HG02763 (cell line): ENCODE data around the gene GABPB2.

Experiments used
- ATAC-seq: cut with Tn5 transposase; IDR thresholded peaks from one replicate; pipeline ENCODE4 v1.9.1; 2021; ENCODE audit warnings: mild to moderate bottlenecking, moderate library complexity; ENCODE audit not compliant: unreplicated experiment

Gene GABPB2

GRCh38 chr1:151070474-151071276, at the start of gene GABPB2:
Gene GABPB2, plus strand, starts transcription at chr1:151070761. Its CDS starts 17,429 bp downstream, at chr1:151088190.
- ATAC-seq: peak; percentile 66

DNA sequence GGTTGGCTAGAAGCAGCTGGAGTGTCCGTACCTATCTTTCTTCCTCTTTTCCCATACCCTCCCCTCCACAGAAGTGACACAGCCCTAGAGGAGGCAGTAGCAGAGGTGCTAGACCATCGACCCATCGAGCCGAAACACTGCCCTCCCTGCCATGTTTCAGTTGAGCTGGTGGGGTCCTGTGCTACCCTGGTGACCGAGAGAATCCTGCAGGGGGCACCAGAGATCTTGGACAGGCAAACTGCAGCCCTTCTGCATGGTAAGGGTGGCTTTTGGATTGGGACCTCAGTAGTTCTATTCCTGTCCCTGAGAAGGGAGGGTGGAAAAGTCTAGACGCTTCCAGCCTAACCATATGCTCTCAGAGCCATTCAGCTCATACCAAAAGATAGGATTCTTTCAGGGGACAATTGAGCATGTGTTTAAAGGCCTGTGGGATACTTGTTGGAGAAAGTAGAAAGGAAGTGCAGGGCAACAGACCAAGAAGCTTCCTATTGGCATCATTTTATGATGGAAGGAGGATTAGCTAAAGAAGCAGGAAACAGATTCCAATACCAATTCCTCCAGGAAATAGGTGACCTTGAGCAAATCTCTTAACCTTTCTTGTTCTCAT, 45.9 kb upstream of the GABPB2 start:
- ATAC-seq: no peak

DNA sequence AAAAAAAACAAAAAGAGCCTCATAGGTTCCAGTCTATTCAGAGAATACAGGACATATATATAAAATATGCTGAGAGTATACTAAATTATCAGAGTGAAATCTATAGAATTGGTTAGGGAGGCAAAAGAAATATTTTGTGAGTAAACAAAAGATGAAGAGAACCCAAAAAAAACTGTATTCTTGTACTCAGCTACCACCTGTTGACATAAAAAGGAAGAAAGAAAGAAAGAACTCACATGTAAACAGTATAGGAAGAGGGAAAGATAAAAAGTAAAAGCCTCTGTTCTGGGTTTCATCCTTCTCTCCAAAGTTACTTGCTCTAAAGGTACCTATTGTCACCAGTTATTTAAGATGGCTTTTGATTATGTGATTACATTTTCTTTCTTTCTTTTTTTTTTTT, 44.1 kb upstream of the GABPB2 start:
- ATAC-seq: no peak

DNA sequence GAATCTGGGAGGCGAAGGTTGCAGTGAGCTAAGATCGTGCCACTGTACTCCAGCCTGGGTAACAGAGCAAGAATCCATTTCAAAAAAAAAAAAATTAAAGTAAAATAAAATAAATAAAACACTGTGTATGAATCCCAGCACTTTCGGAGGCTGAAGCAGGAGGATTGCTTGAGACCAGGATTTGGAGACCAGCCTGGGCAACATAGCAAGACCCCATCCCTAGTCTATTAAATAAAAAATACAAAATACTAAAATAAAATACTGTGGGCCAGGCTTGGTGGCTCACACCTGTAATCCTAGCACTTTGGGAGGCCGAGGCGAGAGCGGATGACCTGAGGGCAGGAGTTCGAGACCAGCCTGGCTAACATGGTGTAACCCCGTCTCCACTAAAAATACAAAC, 38.4 kb upstream of the GABPB2 start:
- no peak for ATAC-seq

GRCh38 chr1:151035167-151035566, 35.4 kb upstream of the GABPB2 start:
- no peak for ATAC-seq

- no peak for ATAC-seq
These were observed 34.2 kb upstream of the GABPB2 start, which contains the start of gene BNIPL for GRCh38 chr1:151036356-151036755. Gene BNIPL, plus strand, starts transcription at chr1:151036586. Its CDS starts 140 bp downstream, at chr1:151036726.

- no peak for ATAC-seq
These were observed 33.5 kb upstream of the GABPB2 start for GRCh38 chr1:151037032-151037431.

DNA sequence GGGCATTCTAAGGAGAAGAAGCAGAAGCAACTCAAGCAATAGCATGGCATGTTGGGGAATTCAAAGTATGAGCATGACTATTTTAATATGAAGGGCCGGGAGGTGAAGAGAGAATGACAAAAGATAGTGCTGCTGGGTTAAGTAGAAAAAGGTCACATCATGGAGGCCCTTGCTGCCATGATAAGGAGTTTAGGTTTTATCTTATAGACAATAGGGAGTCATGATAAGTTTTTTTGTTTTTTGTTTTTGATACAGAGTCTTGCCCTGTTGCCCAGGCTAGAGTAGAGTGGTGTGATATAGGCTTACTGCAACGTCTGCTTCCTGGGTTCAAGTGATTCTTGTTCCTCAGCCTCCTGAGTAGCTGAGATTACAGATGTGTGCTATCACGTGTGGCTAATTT, 31.0 kb upstream of the GABPB2 start:
- ATAC-seq: no peak

- ATAC-seq: no peak
These were observed 27.4 kb upstream of the GABPB2 start for GRCh38 chr1:151043163-151043562.

- ATAC-seq: peak; percentile 50
These were observed 23.0 kb upstream of the GABPB2 start, which contains the start of gene C1orf56 for GRCh38 chr1:151047591-151047924. Gene C1orf56, plus strand, starts transcription at chr1:151047751. Its CDS starts 97 bp downstream, at chr1:151047848.

GRCh38 chr1:151047925-151048644, 22.5 kb upstream of the GABPB2 start:
- peak; percentile 35 for ATAC-seq

DNA sequence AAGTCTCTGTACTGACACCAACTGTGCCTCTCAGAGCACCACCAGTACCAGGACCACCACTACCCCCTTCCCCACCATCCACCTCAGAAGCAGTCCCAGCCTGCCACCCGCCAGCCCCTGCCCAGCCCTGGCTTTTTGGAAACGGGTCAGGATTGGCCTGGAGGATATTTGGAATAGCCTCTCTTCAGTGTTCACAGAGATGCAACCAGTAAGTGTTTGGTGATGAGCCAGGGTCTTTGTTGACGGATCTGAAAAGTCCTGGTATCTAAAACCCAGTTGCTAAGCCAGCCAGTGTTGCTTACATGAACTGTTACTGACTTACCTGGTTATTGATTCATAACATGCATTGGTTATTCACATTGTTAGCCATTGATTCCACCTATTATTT, 21.9 kb upstream of the GABPB2 start:
- no peak for ATAC-seq

DNA sequence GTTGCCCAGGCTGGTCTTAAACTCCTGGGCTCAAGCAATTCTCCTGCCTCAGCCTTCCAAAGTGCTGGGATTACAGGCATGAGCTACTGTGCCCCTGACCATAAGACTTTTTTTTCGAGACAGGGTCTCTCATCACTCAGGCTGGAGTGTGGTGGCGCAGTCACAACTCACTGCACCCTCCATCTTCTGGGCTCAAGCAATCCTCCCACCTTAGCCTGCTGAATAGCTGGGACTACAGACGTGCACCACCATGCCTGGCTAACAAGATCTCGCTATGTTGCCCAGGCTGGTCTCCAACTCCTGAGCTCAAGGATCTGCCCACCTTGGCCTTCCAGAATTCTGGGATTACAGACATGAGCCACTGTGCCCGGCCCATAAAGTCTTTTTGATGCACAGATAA, 21.1 kb upstream of the GABPB2 start:
- no peak for ATAC-seq

DNA sequence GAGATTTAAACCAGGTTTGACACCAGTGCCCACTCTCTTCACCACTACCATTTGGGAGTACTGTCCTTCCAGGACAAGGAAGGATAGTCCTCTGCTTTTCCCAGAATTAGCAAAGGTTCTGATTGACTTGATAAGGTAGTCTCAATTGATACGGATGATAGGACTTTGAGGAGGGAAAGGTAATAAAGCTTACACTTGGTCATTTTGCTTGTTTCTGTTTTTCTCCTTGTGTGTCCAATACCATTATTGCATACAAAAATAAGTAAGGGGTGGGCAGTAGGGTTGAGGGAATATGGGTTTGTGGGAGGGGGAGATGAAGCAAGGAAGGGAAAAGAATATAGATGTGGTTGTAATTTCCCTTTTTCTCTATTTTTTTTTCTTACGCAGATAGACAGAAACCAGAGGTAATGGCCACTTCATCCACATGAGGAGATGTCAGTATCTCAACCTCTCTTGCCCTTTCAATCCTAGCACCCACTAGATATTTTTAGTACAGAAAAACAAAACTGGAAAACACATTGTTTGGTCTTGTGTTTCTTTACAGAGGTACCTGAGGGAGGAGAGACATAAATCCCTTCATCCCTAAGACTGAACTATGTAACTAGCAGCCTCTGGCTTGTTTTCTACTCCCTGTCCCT, 20.4 kb upstream of the GABPB2 start:
- ATAC-seq: no peak

GRCh38 chr1:151051356-151052009, 19.1 kb upstream of the GABPB2 start:
- ATAC-seq: no peak

GRCh38 chr1:151054971-151055547, 15.5 kb upstream of the GABPB2 start:
- no peak for ATAC-seq

- no peak for ATAC-seq
These were observed 15.0 kb upstream of the GABPB2 start for GRCh38 chr1:151055581-151055980.

- ATAC-seq: no peak
These were observed 14.4 kb upstream of the GABPB2 start for GRCh38 chr1:151056149-151056548.

DNA sequence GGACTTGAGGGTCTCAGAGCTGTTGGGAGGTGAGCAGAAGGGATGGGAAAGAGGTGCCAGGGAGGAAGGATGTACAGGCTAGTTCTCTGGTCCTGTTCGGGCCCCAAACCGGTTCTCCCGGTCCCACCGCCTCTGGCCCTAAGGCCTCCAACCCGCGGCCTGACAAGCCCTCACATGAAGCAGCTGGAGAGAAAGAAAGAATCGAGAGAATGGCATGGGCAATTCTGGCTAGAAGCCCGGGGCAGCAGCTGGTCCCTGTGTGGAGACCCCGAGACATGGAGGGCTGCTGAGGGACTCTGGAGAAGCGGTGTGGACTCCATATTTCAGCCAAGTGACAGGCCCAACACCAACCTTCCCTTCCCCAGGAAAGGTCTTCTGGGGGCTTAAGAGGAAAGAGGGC, 11.9 kb upstream of the GABPB2 start:
- ATAC-seq: no peak
